Measurements from ENCODE around the gene ALOX5.

ALOX5 gene

GRCh38 chr10:45468079-45468478, 94.1 kb downstream of the ALOX5 start:
- WGBS, 2 donors (ENCODE audit: extremely low coverage in 2 of 2, insufficient read length in 2 of 2, insufficient replicate concordance in 1 of 2), result no CpG with 5 or more reads among the region's 5 CpGs
- DNase-seq (ENCODE audit: low spot score), result no peak
- Histone ChIP-seq H3K9ac (ENCODE audit: low read depth, low read length, poor library complexity) (no peak overlapping the region), H3K18ac (ENCODE audit: low read length) (no peak overlapping the region), H3K14ac (ENCODE audit: low read length) (no peak overlapping the region), H3K36me3 (replicated peaks in 1 of 2; ENCODE audit: control insufficient read depth in 2 of 2, insufficient read depth in 2 of 2, low read length in 2 of 2) (no peaks in the 10 kb centered on the region), H2BK120ac (ENCODE audit: low read depth, low read length) (no peak overlapping the region), H4K91ac (ENCODE audit: low read depth, low read length, poor library complexity) (no peak overlapping the region), H3K9me3 (replicated peaks in 1 of 2; ENCODE audit: control insufficient read depth in 2 of 2, insufficient read depth in 1 of 2, low read depth in 1 of 2, low read length in 2 of 2) (no peaks in the 10 kb centered on the region), H2BK12ac (ENCODE audit: low read length) (no peak overlapping the region), H2BK5ac (ENCODE audit: low read length) (no peak overlapping the region), H3K4me3 (ENCODE audit: low read length in 2 of 2) (no peak overlapping the region), H3K27me3 (ENCODE audit: control insufficient read depth in 3 of 3, insufficient read depth in 3 of 3, low read depth in 1 of 3, low read length in 3 of 3) (no peaks in the 10 kb centered on the region), H3K27ac (replicated peaks; ENCODE audit: low read length) (no peak overlapping the region), H2BK15ac (ENCODE audit: low read length) (no peak overlapping the region), H3K79me1 (ENCODE audit: low read depth, low read length) (no peaks in the 10 kb centered on the region), H2AK5ac (ENCODE audit: low read depth, low read length) (no peak overlapping the region), H3K23ac (ENCODE audit: low read depth, low read length, poor library complexity) (no peak overlapping the region), H3K4me2 (ENCODE audit: insufficient read depth, low read length, poor library complexity, severe bottlenecking) (no peak overlapping the region), H4K8ac (ENCODE audit: low read depth, low read length) (no peak overlapping the region), H2AFZ (ENCODE audit: low read length) (no peak overlapping the region), H3K4ac (ENCODE audit: low read length) (no peak overlapping the region), H3K4me1 (ENCODE audit: control insufficient read depth in 2 of 2, insufficient read depth in 1 of 2, low read depth in 1 of 2, low read length in 2 of 2) (peaks cover 5 to 10% of the 10 kb centered on the region in 2 donors)

DNA sequence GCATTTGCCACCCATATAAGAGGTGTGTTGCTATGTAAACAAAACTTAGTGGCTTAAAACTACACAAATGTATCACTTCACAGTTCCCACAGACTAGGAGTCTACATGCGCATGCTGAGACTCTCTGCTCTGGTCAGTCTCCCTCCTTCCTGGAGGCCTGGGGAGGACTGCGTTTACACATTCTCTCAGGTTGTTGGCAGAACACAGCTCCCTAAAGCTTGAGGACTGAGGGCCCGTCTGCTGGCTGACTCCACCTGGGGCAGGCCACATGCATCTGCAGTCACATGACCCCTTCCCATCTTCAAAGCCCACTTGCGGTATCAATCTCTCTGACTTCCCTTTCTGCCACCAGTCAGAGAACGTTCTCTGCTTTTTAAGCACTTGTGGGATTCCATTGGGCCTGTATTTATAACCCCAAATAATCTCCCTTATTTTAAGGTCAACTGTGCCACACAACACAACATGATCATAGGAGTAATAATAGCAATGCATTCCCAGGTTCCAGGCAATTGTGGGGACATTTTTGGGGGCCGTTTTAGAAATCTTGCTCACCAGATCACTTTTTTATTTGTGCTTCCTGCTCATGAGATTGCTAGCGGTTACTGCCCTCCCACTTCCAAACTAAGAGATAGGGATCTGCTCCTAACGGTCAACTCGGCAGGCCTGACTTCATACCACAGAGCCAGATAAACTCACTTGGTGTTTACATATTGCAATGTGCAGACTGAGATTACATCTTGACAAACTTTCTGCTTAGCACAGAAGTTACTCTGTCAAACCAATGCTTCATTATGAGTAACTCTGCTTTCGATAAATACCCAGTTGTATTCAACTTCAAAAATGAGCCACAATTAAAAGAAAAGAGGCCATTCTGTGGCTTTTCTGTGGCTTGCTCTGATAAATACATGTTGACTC, 96.3 kb downstream of the ALOX5 start:
- no peak overlapping the region for H3K14ac ChIP-seq (ENCODE audit: low read length)
- no peak overlapping the region for H2AFZ ChIP-seq (ENCODE audit: low read length)
- H3K27me3 ChIP-seq (ENCODE audit: control insufficient read depth in 3 of 3, insufficient read depth in 3 of 3, low read depth in 1 of 3, low read length in 3 of 3), result no peaks in the 10 kb centered on the region
- no peaks in the 10 kb centered on the region for H3K9me3 ChIP-seq (replicated peaks in 1 of 2; ENCODE audit: control insufficient read depth in 2 of 2, insufficient read depth in 1 of 2, low read depth in 1 of 2, low read length in 2 of 2)
- no peak overlapping the region for H2BK120ac ChIP-seq (ENCODE audit: low read depth, low read length)
- no peak overlapping the region for H4K8ac ChIP-seq (ENCODE audit: low read depth, low read length)
- no peak overlapping the region for H3K18ac ChIP-seq (ENCODE audit: low read length)
- no peak overlapping the region for H3K9ac ChIP-seq (ENCODE audit: low read depth, low read length, poor library complexity)
- H3K27ac ChIP-seq (replicated peaks; ENCODE audit: low read length), result no peak overlapping the region
- no peak overlapping the region for H2BK5ac ChIP-seq (ENCODE audit: low read length)
- no peak overlapping the region for H3K4me3 ChIP-seq (ENCODE audit: low read length in 2 of 2)
- H4K91ac ChIP-seq (ENCODE audit: low read depth, low read length, poor library complexity), result no peak overlapping the region
- H2BK15ac ChIP-seq (ENCODE audit: low read length), result no peak overlapping the region
- WGBS, 2 donors (ENCODE audit: extremely low coverage in 2 of 2, insufficient read length in 2 of 2, insufficient replicate concordance in 1 of 2), result no CpG with 5 or more reads among the region's 10 CpGs
- no peak overlapping the region for H2AK5ac ChIP-seq (ENCODE audit: low read depth, low read length)
- peaks cover 5 to 9% of the 10 kb centered on the region in 2 donors for H3K4me1 ChIP-seq (ENCODE audit: control insufficient read depth in 2 of 2, insufficient read depth in 1 of 2, low read depth in 1 of 2, low read length in 2 of 2)
- no peak overlapping the region for H3K4me2 ChIP-seq (ENCODE audit: insufficient read depth, low read length, poor library complexity, severe bottlenecking)
- H2BK12ac ChIP-seq (ENCODE audit: low read length), result peak overlapping the region; percentile 48
- H3K4ac ChIP-seq (ENCODE audit: low read length), result no peak overlapping the region
- no peaks in the 10 kb centered on the region for H3K36me3 ChIP-seq (replicated peaks in 1 of 2; ENCODE audit: control insufficient read depth in 2 of 2, insufficient read depth in 2 of 2, low read length in 2 of 2)
- H3K79me1 ChIP-seq (ENCODE audit: low read depth, low read length), result no peaks in the 10 kb centered on the region
- H3K23ac ChIP-seq (ENCODE audit: low read depth, low read length, poor library complexity), result no peak overlapping the region
- DNase-seq (ENCODE audit: low spot score), result no peak

- H3K36me3 ChIP-seq (replicated peaks in 1 of 2; ENCODE audit: control insufficient read depth in 2 of 2, insufficient read depth in 2 of 2, low read length in 2 of 2), result no peaks in the 10 kb centered on the region
- H2BK12ac ChIP-seq (ENCODE audit: low read length), result no peak overlapping the region
- H3K4me2 ChIP-seq (ENCODE audit: insufficient read depth, low read length, poor library complexity, severe bottlenecking), result no peak overlapping the region
- no peak overlapping the region for H2BK120ac ChIP-seq (ENCODE audit: low read depth, low read length)
- no peak for DNase-seq (ENCODE audit: low spot score)
- H3K23ac ChIP-seq (ENCODE audit: low read depth, low read length, poor library complexity), result no peak overlapping the region
- no peak overlapping the region for H2AK5ac ChIP-seq (ENCODE audit: low read depth, low read length)
- no peak overlapping the region for H2BK5ac ChIP-seq (ENCODE audit: low read length)
- no CpG with 5 or more reads among the region's 2 CpGs for WGBS, 2 donors (ENCODE audit: extremely low coverage in 2 of 2, insufficient read length in 2 of 2, insufficient replicate concordance in 1 of 2)
- H3K14ac ChIP-seq (ENCODE audit: low read length), result no peak overlapping the region
- H4K8ac ChIP-seq (ENCODE audit: low read depth, low read length), result no peak overlapping the region
- H4K91ac ChIP-seq (ENCODE audit: low read depth, low read length, poor library complexity), result no peak overlapping the region
- H2BK15ac ChIP-seq (ENCODE audit: low read length), result no peak overlapping the region
- no peak overlapping the region for H3K4me3 ChIP-seq (ENCODE audit: low read length in 2 of 2)
- no peak overlapping the region for H3K18ac ChIP-seq (ENCODE audit: low read length)
- H3K4ac ChIP-seq (ENCODE audit: low read length), result no peak overlapping the region
- H3K79me1 ChIP-seq (ENCODE audit: low read depth, low read length), result peaks cover 3% of the 10 kb centered on the region
- H3K9me3 ChIP-seq (replicated peaks in 1 of 2; ENCODE audit: control insufficient read depth in 2 of 2, insufficient read depth in 1 of 2, low read depth in 1 of 2, low read length in 2 of 2), result no peaks in the 10 kb centered on the region
- no peak overlapping the region for H3K9ac ChIP-seq (ENCODE audit: low read depth, low read length, poor library complexity)
- no peak overlapping the region for H2AFZ ChIP-seq (ENCODE audit: low read length)
- H3K4me1 ChIP-seq (ENCODE audit: control insufficient read depth in 2 of 2, insufficient read depth in 1 of 2, low read depth in 1 of 2, low read length in 2 of 2), result peaks cover 5 to 9% of the 10 kb centered on the region in 2 donors
- no peaks in the 10 kb centered on the region for H3K27me3 ChIP-seq (ENCODE audit: control insufficient read depth in 3 of 3, insufficient read depth in 3 of 3, low read depth in 1 of 3, low read length in 3 of 3)
- no peak overlapping the region for H3K27ac ChIP-seq (replicated peaks; ENCODE audit: low read length)
Observed at GRCh38 chr10:45471059-45471458, 97.0 kb downstream of the ALOX5 start.

DNA sequence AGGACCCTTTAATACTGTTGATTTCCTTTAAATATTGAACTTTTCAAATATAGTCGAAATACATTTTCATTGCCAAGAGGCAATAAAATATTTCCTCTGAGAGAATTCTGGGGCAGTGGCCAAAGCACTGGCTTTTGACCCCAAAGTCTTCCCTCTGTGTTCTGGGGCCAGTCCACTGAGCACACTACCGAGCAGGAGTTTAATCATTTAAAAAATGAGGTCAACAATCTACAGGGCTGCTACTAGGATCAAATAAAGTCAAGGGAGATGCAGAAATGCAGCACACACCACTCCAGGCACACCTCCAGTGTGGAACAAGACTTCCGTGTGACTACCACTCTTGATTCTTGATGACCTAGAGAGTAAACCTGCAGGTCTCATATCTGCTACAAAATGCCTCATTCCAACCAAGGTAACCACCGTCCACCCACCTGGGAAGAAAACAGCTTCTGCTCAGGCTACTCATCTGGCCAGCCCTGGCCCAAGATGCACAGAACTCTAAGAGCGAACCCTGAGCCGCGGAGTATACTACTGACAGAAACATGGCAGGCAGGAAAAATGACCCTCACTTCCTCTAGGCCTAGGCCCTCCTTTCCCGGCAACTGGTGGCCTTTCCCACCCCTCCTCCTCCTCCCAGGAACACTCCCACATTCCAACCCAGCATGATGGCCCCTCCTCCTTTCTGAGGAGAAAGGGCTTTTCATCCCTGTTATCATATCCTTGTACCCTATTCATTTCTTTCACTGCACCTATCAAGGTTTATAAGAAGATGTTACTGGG, 97.7 kb downstream of the ALOX5 start:
- no peak overlapping the region for H3K14ac ChIP-seq (ENCODE audit: low read length)
- peaks cover 5 to 9% of the 10 kb centered on the region in 2 donors for H3K4me1 ChIP-seq (ENCODE audit: control insufficient read depth in 2 of 2, insufficient read depth in 1 of 2, low read depth in 1 of 2, low read length in 2 of 2)
- H3K9me3 ChIP-seq (replicated peaks in 1 of 2; ENCODE audit: control insufficient read depth in 2 of 2, insufficient read depth in 1 of 2, low read depth in 1 of 2, low read length in 2 of 2), result peaks cover 0 to 2% of the 10 kb centered on the region in 2 donors
- H3K4me2 ChIP-seq (ENCODE audit: insufficient read depth, low read length, poor library complexity, severe bottlenecking), result no peak overlapping the region
- H2BK15ac ChIP-seq (ENCODE audit: low read length), result no peak overlapping the region
- H3K4me3 ChIP-seq (ENCODE audit: low read length in 2 of 2), result no peak overlapping the region
- peaks cover 3% of the 10 kb centered on the region for H3K79me1 ChIP-seq (ENCODE audit: low read depth, low read length)
- no peak overlapping the region for H2BK12ac ChIP-seq (ENCODE audit: low read length)
- no peak overlapping the region for H3K4ac ChIP-seq (ENCODE audit: low read length)
- H2BK120ac ChIP-seq (ENCODE audit: low read depth, low read length), result no peak overlapping the region
- peak overlapping the region; percentile 51 for H3K23ac ChIP-seq (ENCODE audit: low read depth, low read length, poor library complexity)
- DNase-seq (ENCODE audit: low spot score), result no peak
- no peak overlapping the region for H4K91ac ChIP-seq (ENCODE audit: low read depth, low read length, poor library complexity)
- peak overlapping the region; percentile 10 for H3K27ac ChIP-seq (replicated peaks; ENCODE audit: low read length)
- no peaks in the 10 kb centered on the region for H3K36me3 ChIP-seq (replicated peaks in 1 of 2; ENCODE audit: control insufficient read depth in 2 of 2, insufficient read depth in 2 of 2, low read length in 2 of 2)
- no peak overlapping the region for H4K8ac ChIP-seq (ENCODE audit: low read depth, low read length)
- H3K9ac ChIP-seq (ENCODE audit: low read depth, low read length, poor library complexity), result no peak overlapping the region
- no peak overlapping the region for H2AFZ ChIP-seq (ENCODE audit: low read length)
- no peaks in the 10 kb centered on the region for H3K27me3 ChIP-seq (ENCODE audit: control insufficient read depth in 3 of 3, insufficient read depth in 3 of 3, low read depth in 1 of 3, low read length in 3 of 3)
- peak overlapping the region; percentile 14 for H2AK5ac ChIP-seq (ENCODE audit: low read depth, low read length)
- H3K18ac ChIP-seq (ENCODE audit: low read length), result peak overlapping the region; percentile 46
- H2BK5ac ChIP-seq (ENCODE audit: low read length), result no peak overlapping the region
- WGBS, 2 donors (ENCODE audit: extremely low coverage in 2 of 2, insufficient read length in 2 of 2, insufficient replicate concordance in 1 of 2), result no CpG with 5 or more reads among the region's 8 CpGs
